ENCODE measurements around the gene ZNF580.
A peak's percentile ranks its signal among the peaks of the same experiment; 100 is the strongest.

The ZNF580 gene

DNA sequence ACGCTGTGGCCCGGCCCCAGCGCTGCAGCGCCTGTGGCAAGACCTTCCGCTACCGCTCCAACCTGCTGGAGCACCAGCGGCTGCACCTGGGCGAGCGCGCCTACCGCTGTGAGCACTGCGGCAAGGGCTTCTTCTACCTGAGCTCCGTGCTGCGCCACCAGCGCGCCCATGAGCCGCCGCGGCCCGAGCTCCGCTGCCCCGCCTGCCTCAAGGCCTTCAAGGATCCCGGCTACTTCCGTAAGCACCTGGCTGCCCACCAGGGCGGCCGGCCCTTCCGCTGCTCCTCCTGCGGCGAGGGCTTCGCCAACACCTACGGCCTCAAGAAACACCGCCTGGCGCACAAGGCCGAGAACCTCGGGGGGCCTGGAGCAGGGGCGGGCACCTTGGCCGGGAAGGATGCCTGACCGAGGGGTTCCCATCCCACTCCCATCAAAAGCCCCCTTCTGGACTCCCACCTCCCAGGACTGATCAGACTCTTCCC, 24.4 kb upstream of the ZNF580 start:
- ChIA-PET POLR2A (ENCODE audit: low non-redundant PET) (no interaction called here), CTCF (no interaction called here)
- DNase-seq (ENCODE audit: low spot score): no peak
- no peak for TF ChIP-seq CTCF (conservative IDR thresholded peaks at IDR 0.05; ENCODE audit: low read depth)
- H3K27ac ChIP-seq: no peak overlapping the region

DNA sequence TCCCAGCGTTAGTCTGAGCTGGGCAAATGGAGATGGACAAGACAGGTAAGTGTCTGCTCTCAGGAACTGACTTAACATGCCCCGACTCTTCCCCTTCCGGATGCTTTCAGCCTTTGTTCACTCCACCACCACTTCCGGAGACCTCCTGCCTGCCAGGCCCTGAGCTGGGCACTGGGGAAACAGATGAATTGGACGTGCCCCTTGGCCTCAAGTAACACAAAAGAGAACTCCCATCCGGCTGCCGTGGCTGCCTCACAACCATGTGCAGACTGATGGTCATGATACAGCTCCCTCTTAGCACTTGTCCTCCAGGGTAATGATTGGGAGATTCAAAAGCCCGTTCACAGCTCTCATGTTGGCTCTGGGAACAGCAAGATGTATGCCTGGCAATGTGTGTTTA, 23.4 kb upstream of the ZNF580 start:
- POLR2A ChIA-PET (ENCODE audit: low non-redundant PET): no interaction called here
- no peak for TF ChIP-seq CTCF (conservative IDR thresholded peaks at IDR 0.05; ENCODE audit: low read depth)
- CTCF ChIA-PET: interaction anchor here (0.5 to 1.1 kb wide), 2 partner anchors 11 to 28 kb away, joined by 3 to 4 read pairs; no protein-coding TSS in a partner anchor
- H3K27ac ChIP-seq: peak overlapping the region; percentile 33; the same call in 1 of the 2 replicates
- no peak for DNase-seq (ENCODE audit: low spot score)

GRCh38 chr19:55618426-55618825, 22.4 kb upstream of the ZNF580 start:
- POLR2A ChIA-PET (ENCODE audit: low non-redundant PET): no interaction called here
- peak overlapping the region; percentile 21 for H3K27ac ChIP-seq
- DNase-seq (ENCODE audit: low spot score): no peak
- no peak for TF ChIP-seq CTCF (conservative IDR thresholded peaks at IDR 0.05; ENCODE audit: low read depth)
- CTCF ChIA-PET: interaction anchor here (0.6 kb wide), 1 partner anchor 36 kb away, joined by 3 read pairs; no protein-coding TSS in a partner anchor

GRCh38 chr19:55619286-55619685, 21.5 kb upstream of the ZNF580 start:
- H3K27ac ChIP-seq: peak overlapping the region; percentile 21; the same call in 1 of the 2 replicates
- no peak for DNase-seq (ENCODE audit: low spot score)
- POLR2A ChIA-PET (ENCODE audit: low non-redundant PET): no interaction called here
- TF ChIP-seq CTCF (conservative IDR thresholded peaks at IDR 0.05; ENCODE audit: low read depth): no peak
- CTCF ChIA-PET: interaction anchor here (1.2 kb wide), 1 partner anchor 13 kb away, joined by 5 read pairs; no protein-coding TSS in a partner anchor

DNA sequence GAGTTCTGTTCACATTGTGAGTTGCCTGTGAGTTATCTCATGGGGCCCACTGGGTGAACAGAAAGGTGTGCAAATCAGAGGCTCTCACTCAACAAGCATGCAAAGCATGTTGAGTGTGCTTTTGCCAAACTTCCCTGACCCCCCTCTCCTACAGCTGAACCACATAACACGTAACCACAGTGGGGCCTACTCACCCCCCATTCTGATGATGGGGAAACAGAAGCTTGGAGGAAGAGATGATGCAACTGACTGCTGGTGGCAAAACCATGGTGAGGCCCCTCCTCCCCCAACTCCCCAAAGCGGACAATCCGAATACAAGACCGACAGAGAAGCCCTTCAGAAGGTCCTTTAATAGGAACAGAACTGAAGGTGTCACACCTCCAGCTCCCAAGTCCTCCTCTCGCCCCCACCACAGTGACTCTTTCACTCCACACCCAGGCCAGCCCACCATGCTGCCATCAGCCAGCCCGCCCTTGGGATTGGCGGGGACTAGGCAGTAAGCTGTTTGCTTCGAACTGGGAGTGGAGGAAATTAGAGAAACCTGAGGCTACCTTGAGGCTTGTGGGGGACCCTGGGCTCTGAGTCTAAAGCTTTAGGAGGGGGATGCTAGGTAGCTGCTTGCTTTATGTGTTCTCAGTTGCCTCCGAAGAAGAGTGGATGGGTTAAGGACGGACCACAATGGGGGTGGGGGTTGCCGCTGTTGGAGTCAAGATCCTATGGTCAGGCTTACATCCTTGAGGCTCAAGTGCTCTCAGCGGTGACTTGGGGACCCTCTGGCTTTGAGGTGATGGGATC, 20.2 kb upstream of the ZNF580 start:
- no peak for TF ChIP-seq CTCF (conservative IDR thresholded peaks at IDR 0.05; ENCODE audit: low read depth)
- CTCF ChIA-PET: interaction anchor here (0.8 kb wide), 1 partner anchor 12 kb away, joined by 5 read pairs; no protein-coding TSS in a partner anchor
- H3K27ac ChIP-seq: 0 out of 2 replicates have a peak overlapping the region, but pooled peaks have one; percentile 5
- POLR2A ChIA-PET (ENCODE audit: low non-redundant PET): no interaction called here
- no peak for DNase-seq (ENCODE audit: low spot score)

DNA sequence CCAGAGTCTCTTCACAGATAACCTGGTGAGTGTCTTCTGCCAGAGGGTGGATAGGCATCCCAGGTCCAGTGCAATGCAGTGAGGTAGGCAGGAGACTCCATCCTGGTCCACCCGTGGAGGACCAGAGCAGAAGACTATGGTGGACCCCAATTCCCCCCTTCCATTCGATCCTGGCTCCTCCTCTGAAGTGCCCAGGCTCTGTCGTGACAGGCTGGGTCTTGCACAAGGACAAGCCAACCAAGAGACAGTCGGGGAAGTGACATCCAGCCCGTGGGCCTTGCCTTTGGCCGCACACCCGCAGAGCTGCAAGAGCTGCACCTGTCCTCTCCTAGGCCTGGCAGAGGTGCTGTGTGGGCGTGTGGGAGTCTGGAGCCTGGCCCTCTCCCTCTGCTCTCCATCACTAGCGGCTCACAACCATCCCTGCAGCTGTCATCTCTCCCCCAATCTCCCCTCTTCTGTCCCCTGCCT, 19.6 kb upstream of the ZNF580 start:
- 0 out of 2 replicates have a peak overlapping the region, but pooled peaks have one; percentile 5 for H3K27ac ChIP-seq
- POLR2A ChIA-PET (ENCODE audit: low non-redundant PET): no interaction called here
- DNase-seq (ENCODE audit: low spot score): no peak
- TF ChIP-seq CTCF (conservative IDR thresholded peaks at IDR 0.05; ENCODE audit: low read depth): no peak
- CTCF ChIA-PET: no interaction called here
